AML-193 (cell line): ENCODE measurements around the gene COL5A1.

ENCODE experiments used
- DNase-seq, 2 experiments: peaks; one replicate each; lab custom pipeline; 2025; lab: John Stamatoyannopoulos, UW

The COL5A1 gene

GRCh38 chr9:134641173-134641989 lies at the start of gene COL5A1:
TSS of gene COL5A1 (plus strand) at chr9:134641803. CDS start at chr9:134642188, 385 bp downstream.
- no peak for DNase-seq

- no peak for DNase-seq
Measured at GRCh38 chr9:134592018-134592818, 49.4 kb upstream of the COL5A1 start.

GRCh38 chr9:134592819-134593200 lies 48.8 kb upstream of the COL5A1 start:
- no peak for DNase-seq

- DNase-seq, result no peak
Measured at GRCh38 chr9:134593286-134594077, 48.1 kb upstream of the COL5A1 start.

- no peak for DNase-seq
Measured at GRCh38 chr9:134594078-134594941, 47.3 kb upstream of the COL5A1 start.

GRCh38 chr9:134595014-134595413 lies 46.6 kb upstream of the COL5A1 start:
- no peak for DNase-seq

- DNase-seq, result no peak
Measured at GRCh38 chr9:134597041-134597913, 44.3 kb upstream of the COL5A1 start.

- DNase-seq, result no peak
Measured at GRCh38 chr9:134597957-134598883, 43.4 kb upstream of the COL5A1 start.

- no peak for DNase-seq
Measured at GRCh38 chr9:134598884-134599245, 42.7 kb upstream of the COL5A1 start.

GRCh38 chr9:134600371-134600770 lies 41.2 kb upstream of the COL5A1 start:
- no peak for DNase-seq

GRCh38 chr9:134600836-134601638 lies 40.6 kb upstream of the COL5A1 start:
- DNase-seq, result no peak

- no peak for DNase-seq
Measured at GRCh38 chr9:134601764-134602163, 39.8 kb upstream of the COL5A1 start.

- no peak for DNase-seq
Measured at GRCh38 chr9:134602547-134603362, 38.8 kb upstream of the COL5A1 start.

- no peak for DNase-seq
Measured at GRCh38 chr9:134604834-134605233, 36.8 kb upstream of the COL5A1 start.

- no peak for DNase-seq
Measured at GRCh38 chr9:134605351-134605965, 36.1 kb upstream of the COL5A1 start.

- no peak for DNase-seq
Measured at GRCh38 chr9:134605966-134606357, 35.6 kb upstream of the COL5A1 start.
